GM19023 (cell line): ENCODE results near the gene KCNJ6.
"Not testable (repeated sequence)": the region's sequence is repeated elsewhere in the genome, so short reads cannot be mapped to it uniquely, and the experiment has no call there.

Experiments used
- ATAC-seq: cut with Tn5 transposase; IDR thresholded peaks from one replicate; pipeline ENCODE4 v1.9.1; 2021; ENCODE audit warnings: mild to moderate bottlenecking, moderate library complexity; ENCODE audit not compliant: unreplicated experiment

Gene KCNJ6

GRCh38 chr21:37783016-37783415 is 133.2 kb downstream of the KCNJ6 start:
- no peak for ATAC-seq

- no peak for ATAC-seq
These were observed 135.0 kb downstream of the KCNJ6 start for GRCh38 chr21:37780991-37781983.

GRCh38 chr21:37771181-37771580 is 145.1 kb downstream of the KCNJ6 start:
- ATAC-seq = no peak

GRCh38 chr21:37770461-37770860 is 145.8 kb downstream of the KCNJ6 start:
- ATAC-seq = no peak

GRCh38 chr21:37769656-37770055 is 146.6 kb downstream of the KCNJ6 start:
- no peak for ATAC-seq

- ATAC-seq = no peak
These were observed 148.3 kb downstream of the KCNJ6 start for GRCh38 chr21:37767984-37768383.

GRCh38 chr21:37766129-37766528 is 150.1 kb downstream of the KCNJ6 start:
- ATAC-seq = no peak

- no peak for ATAC-seq
These were observed 150.9 kb downstream of the KCNJ6 start for GRCh38 chr21:37765221-37765900.

- ATAC-seq = no peak
These were observed 151.6 kb downstream of the KCNJ6 start for GRCh38 chr21:37764691-37765090.

- ATAC-seq = no peak
These were observed 153.0 kb downstream of the KCNJ6 start for GRCh38 chr21:37763298-37763697.

GRCh38 chr21:37762606-37763005 is 153.7 kb downstream of the KCNJ6 start:
- ATAC-seq = no peak

GRCh38 chr21:37761406-37761805 is 154.9 kb downstream of the KCNJ6 start:
- ATAC-seq = not testable (repeated sequence)

- no peak for ATAC-seq
These were observed 156.5 kb downstream of the KCNJ6 start for GRCh38 chr21:37759777-37760176.

- ATAC-seq = no peak
These were observed 157.3 kb downstream of the KCNJ6 start for GRCh38 chr21:37758982-37759381.

- no peak for ATAC-seq
These were observed 158.5 kb downstream of the KCNJ6 start for GRCh38 chr21:37757606-37758376.

- ATAC-seq = no peak
These were observed 163.1 kb downstream of the KCNJ6 start for GRCh38 chr21:37753122-37753599.

- ATAC-seq = no peak
These were observed 164.8 kb downstream of the KCNJ6 start for GRCh38 chr21:37751268-37751975.

- no peak for ATAC-seq
These were observed 167.1 kb downstream of the KCNJ6 start for GRCh38 chr21:37749132-37749531.

GRCh38 chr21:37748351-37748750 is 167.9 kb downstream of the KCNJ6 start:
- ATAC-seq = no peak

- no peak for ATAC-seq
These were observed 169.4 kb downstream of the KCNJ6 start for GRCh38 chr21:37746849-37747248.
